CD14-positive monocyte (primary cell): ENCODE results near the gene IL13. TPM values are rescaled to one million over a fixed set of nuclear protein-coding genes. Genes with fewer than 3 reads are reported as not detected.
A peak's percentile ranks its signal among the peaks of the same experiment; 100 is the strongest.

Experiments used
- DNase-seq, 3 donors: peaks; one replicate each; pipeline ENCODE4 v3.0.0-alpha.2; 2011 to 2022
- H2AFZ ChIP-seq: 2 replicates; pipeline ENCODE4 v1.6.0; 2012; ENCODE audit warnings: mild to moderate bottlenecking, low read depth, low read length, inconsistent platforms; ENCODE audit not compliant: insufficient read depth, poor library complexity, severe bottlenecking
- H3K27ac ChIP-seq, 2 donors: 1 replicate in 1 of 2; 2 replicates in 1 of 2; pipeline ENCODE4 v1.5.1; 2012 to 2013; ENCODE audit warnings: low read length in 2 of 2, control low read depth in 1 of 2, inconsistent platforms in 1 of 2, low read depth in 1 of 2, mild to moderate bottlenecking in 1 of 2
- H3K27me3 ChIP-seq, 2 donors: one replicate each; pipeline versions ENCODE4 v1.6.0 to v1.6.1; 2011 to 2013; ENCODE audit warnings: low read length in 2 of 2; ENCODE audit not compliant: control insufficient read depth in 2 of 2, insufficient read depth in 2 of 2
- H3K36me3 ChIP-seq, 2 donors: replicated peaks in 1 of 2; 1 replicate in 1 of 2; 2 replicates in 1 of 2; pipeline versions ENCODE4 v1.5.1 to v1.6.1; 2012 to 2013; ENCODE audit warnings: low read length in 2 of 2, control low read depth in 1 of 2, inconsistent platforms in 1 of 2, mild to moderate bottlenecking in 1 of 2; ENCODE audit not compliant: insufficient read depth in 2 of 2, control insufficient read depth in 1 of 2
- H3K4me1 ChIP-seq, 2 donors: 1 replicate in 1 of 2; 2 replicates in 1 of 2; pipeline versions ENCODE4 v1.5.1 to v1.6.1; 2012 to 2013; ENCODE audit warnings: low read length in 2 of 2, control low read depth in 1 of 2, inconsistent platforms in 1 of 2, mild to moderate bottlenecking in 1 of 2, moderate library complexity in 1 of 2; ENCODE audit not compliant: insufficient read depth in 2 of 2, control insufficient read depth in 1 of 2
- H3K4me2 ChIP-seq: replicated peaks from 2 replicates; pipeline ENCODE3; 2012; ENCODE audit warnings: low read length, moderate library complexity, mild to moderate bottlenecking; ENCODE audit not compliant: poor library complexity, severe bottlenecking; ENCODE audit errors: extremely low read depth
- H3K4me3 ChIP-seq, 3 experiments: fragments of 200-600 bp in 1 of 3; sonication (generic) in 1 of 3; replicated peaks in 1 of 3; 1 replicate in 2 of 3; 2 replicates in 1 of 3; pipeline ENCODE4 v1.5.1; 2011 to 2013; ENCODE audit warnings: low read length in 3 of 3, mild to moderate bottlenecking in 3 of 3, control low read depth in 2 of 3, low read depth in 2 of 3, inconsistent platforms in 1 of 3, moderate library complexity in 1 of 3
- H3K79me2 ChIP-seq: 2 replicates; pipeline ENCODE4 v1.6.0; 2012; ENCODE audit warnings: mild to moderate bottlenecking, control low read depth, inconsistent platforms, low read length, moderate library complexity; ENCODE audit not compliant: insufficient read depth
- H3K9ac ChIP-seq: 2 replicates; pipeline ENCODE4 v1.6.0; 2017; ENCODE audit warnings: low read length, mild to moderate bottlenecking; ENCODE audit not compliant: insufficient read depth, poor library complexity, severe bottlenecking
- H3K9me3 ChIP-seq, 2 donors: replicated peaks in 1 of 2; 1 replicate in 1 of 2; 2 replicates in 1 of 2; pipeline versions ENCODE4 v1.5.1 to v1.6.1; 2012 to 2013; ENCODE audit warnings: low read length in 2 of 2, control low read depth in 1 of 2; ENCODE audit not compliant: control insufficient read depth in 1 of 2, insufficient read depth in 1 of 2
- H4K20me1 ChIP-seq: 2 replicates; pipeline ENCODE4 v1.6.0; 2012; ENCODE audit warnings: mild to moderate bottlenecking, low read length, control low read depth, moderate library complexity; ENCODE audit not compliant: insufficient read depth
- H3K27ac Mint-ChIP-seq, 7 donors: one replicate each; pipeline ENCODE4 v1.8.0; 2020; ENCODE audit warnings: mild to moderate bottlenecking in 7 of 7, mixed read lengths in 7 of 7, moderate library complexity in 6 of 7, inconsistent platforms in 2 of 7
- H3K27me3 Mint-ChIP-seq, 3 donors: one replicate each; pipeline ENCODE4 v1.8.0; 2021 to 2022; ENCODE audit warnings: low read depth in 3 of 3, mild to moderate bottlenecking in 3 of 3, mixed read lengths in 3 of 3, moderate library complexity in 3 of 3, inconsistent platforms in 1 of 3
- H3K36me3 Mint-ChIP-seq, 2 donors: one replicate each; pipeline ENCODE4 v1.8.0; 2020; ENCODE audit warnings: mixed read lengths in 2 of 2, inconsistent platforms in 1 of 2, mild to moderate bottlenecking in 1 of 2
- H3K4me1 Mint-ChIP-seq: one replicate; pipeline ENCODE4 v1.8.0; 2020; ENCODE audit warnings: mild to moderate bottlenecking, mixed read lengths
- H3K4me3 Mint-ChIP-seq, 2 donors: one replicate each; pipeline ENCODE4 v1.8.0; 2020; ENCODE audit warnings: mild to moderate bottlenecking in 2 of 2, mixed read lengths in 2 of 2, moderate library complexity in 1 of 2
- H3K9me3 Mint-ChIP-seq, 7 donors: one replicate each; pipeline ENCODE4 v1.8.0; 2020 to 2022; ENCODE audit warnings: mixed read lengths in 7 of 7, mild to moderate bottlenecking in 6 of 7, moderate library complexity in 6 of 7, inconsistent platforms in 2 of 7
- WGBS: methylation state at CpG from one replicate; pipeline ENCODE4 v1.1.5; 2013; ENCODE audit warnings: missing lambda C conversion rate; ENCODE audit not compliant: insufficient coverage; 5-methylcytosine and 5-hydroxymethylcytosine counted together
- intact Hi-C, 2 donors: fragments of 100-400 bp; cut with micrococcal nuclease; formaldehyde crosslinking; loops; one replicate each; pipeline versions ENCODE4 v1.15.0 to v1.15.1; 2023
- polyA plus RNA-seq, 3 donors: library from polyadenylated mRNA; depleted of rRNA in 1 of 3; unstranded in 2 of 3; stranded (reverse) in 1 of 3; fragments of 300-500 nt in 2 of 3; fragments of >200 nt in 1 of 3; fragmentation: Illumina TruSeq in 2 of 3; gene quantifications; 1 replicate in 2 of 3; 2 replicates in 1 of 3; pipeline ENCODE4 v1.2.3, GENCODE V29; 2012 to 2021
- TF ChIP-seq, protein P1 (sequence below): fragments of 200-600 bp; IDR thresholded peaks from one replicate; pipeline ENCODE4 v1.8.0; 2022; ENCODE audit warnings: antibody characterized with exemption, mild to moderate bottlenecking

IL13 gene
- polyA plus RNA-seq, 3 donors: not detected

DNA sequence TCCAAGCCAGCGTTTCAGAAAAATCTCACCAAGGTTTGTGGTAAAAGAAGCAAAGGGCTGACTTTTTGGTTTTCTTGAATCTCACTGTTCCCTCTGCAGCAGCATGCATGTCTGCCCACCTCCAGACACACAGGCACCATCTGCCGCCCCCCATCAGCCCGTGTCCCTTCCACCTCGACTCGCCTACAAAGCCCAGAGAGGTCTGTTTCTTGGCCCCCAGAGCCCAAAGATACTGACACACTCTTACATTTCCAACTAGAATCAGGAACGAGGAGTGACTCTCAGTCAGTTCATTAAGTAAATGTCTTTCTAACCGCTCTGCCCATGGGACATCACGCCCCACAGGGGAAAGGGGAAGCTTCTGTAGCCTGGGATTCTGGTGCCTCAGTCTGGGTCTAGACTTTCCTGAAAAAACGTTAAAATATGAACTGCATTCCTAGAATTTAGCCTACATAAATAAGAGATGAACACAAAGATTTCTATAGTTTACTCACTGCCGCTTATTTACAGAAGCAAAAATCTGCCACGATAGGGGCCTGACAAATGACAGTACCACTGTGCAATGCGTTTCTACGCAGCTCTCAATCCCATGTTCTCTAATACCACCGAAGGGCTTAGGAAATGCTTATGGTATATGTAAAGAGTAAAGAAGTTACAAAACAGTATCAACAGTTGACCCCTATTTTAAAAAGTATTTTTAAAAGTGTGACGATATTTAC, 19.9 kb downstream of the IL13 start:
- no peak overlapping the region for H3K4me2 ChIP-seq
- no peak overlapping the region for H3K27ac ChIP-seq
- H3K4me3 Mint-ChIP-seq: no peak overlapping the region
- no peak for DNase-seq
- TF ChIP-seq, protein P1, sequence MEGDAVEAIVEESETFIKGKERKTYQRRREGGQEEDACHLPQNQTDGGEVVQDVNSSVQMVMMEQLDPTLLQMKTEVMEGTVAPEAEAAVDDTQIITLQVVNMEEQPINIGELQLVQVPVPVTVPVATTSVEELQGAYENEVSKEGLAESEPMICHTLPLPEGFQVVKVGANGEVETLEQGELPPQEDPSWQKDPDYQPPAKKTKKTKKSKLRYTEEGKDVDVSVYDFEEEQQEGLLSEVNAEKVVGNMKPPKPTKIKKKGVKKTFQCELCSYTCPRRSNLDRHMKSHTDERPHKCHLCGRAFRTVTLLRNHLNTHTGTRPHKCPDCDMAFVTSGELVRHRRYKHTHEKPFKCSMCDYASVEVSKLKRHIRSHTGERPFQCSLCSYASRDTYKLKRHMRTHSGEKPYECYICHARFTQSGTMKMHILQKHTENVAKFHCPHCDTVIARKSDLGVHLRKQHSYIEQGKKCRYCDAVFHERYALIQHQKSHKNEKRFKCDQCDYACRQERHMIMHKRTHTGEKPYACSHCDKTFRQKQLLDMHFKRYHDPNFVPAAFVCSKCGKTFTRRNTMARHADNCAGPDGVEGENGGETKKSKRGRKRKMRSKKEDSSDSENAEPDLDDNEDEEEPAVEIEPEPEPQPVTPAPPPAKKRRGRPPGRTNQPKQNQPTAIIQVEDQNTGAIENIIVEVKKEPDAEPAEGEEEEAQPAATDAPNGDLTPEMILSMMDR: no peak
- peaks cover 0 to 4% (median 2%) of the 10 kb centered on the region in 3 donors for H3K27me3 Mint-ChIP-seq
- H3K9ac ChIP-seq: no peak overlapping the region
- no peaks in the 10 kb centered on the region for H3K36me3 Mint-ChIP-seq
- H3K79me2 ChIP-seq: no peaks in the 10 kb centered on the region
- H3K27me3 ChIP-seq: no peaks in the 10 kb centered on the region
- intact Hi-C loops: no loop called here
- no peak overlapping the region for H2AFZ ChIP-seq
- WGBS: 94% methylated on average over 8 of the region's 15 CpGs
- peaks cover 0 to 1% (median 0%) of the 10 kb centered on the region in 7 donors for H3K9me3 Mint-ChIP-seq
- no peak overlapping the region for H3K27ac Mint-ChIP-seq
- no peaks in the 10 kb centered on the region for H3K9me3 ChIP-seq
- H4K20me1 ChIP-seq: no peaks in the 10 kb centered on the region
- H3K4me3 ChIP-seq: no peak overlapping the region
- no peaks in the 10 kb centered on the region for H3K36me3 ChIP-seq
- H3K4me1 ChIP-seq: no peaks in the 10 kb centered on the region
- no peaks in the 10 kb centered on the region for H3K4me1 Mint-ChIP-seq

DNA sequence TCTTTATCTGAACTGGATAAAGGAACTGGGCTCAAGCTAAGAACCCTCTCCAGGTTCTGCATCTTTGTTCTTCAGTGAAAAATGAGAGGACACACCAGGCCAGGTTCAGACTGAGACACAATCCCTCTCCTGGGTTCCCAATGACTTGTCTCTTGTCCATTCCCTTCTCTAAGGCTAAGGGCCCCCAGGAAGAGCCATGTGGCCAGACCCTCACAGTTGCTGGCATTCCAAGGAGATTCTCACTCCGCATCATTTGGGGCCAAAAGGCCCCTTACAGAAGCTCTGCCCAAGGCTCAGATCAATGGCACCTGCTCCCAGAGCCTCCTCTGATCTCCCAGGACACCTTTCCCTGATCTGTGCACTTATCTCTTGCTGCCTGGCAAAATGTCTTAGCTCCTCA, 20.8 kb downstream of the IL13 start:
- Histone ChIP-seq H2AFZ (no peak overlapping the region), H3K79me2 (no peaks in the 10 kb centered on the region), H3K36me3 (no peaks in the 10 kb centered on the region), H3K4me3 (no peak overlapping the region), H3K4me1 (no peaks in the 10 kb centered on the region), H3K27ac (no peak overlapping the region), H3K27me3 (no peaks in the 10 kb centered on the region), H3K4me2 (no peak overlapping the region), H4K20me1 (no peaks in the 10 kb centered on the region), H3K9me3 (no peaks in the 10 kb centered on the region), H3K9ac (no peak overlapping the region)
- TF ChIP-seq, protein P1: no peak
- H3K36me3 Mint-ChIP-seq: no peaks in the 10 kb centered on the region
- no peak overlapping the region for H3K4me3 Mint-ChIP-seq
- H3K27me3 Mint-ChIP-seq: peaks cover 0 to 4% (median 2%) of the 10 kb centered on the region in 3 donors
- peak overlapping the region in 1 of 7 donors; percentile 42 for H3K27ac Mint-ChIP-seq
- 92% methylated on average over 1 of the region's 1 CpG for WGBS
- intact Hi-C loops: no loop called here
- no peaks in the 10 kb centered on the region for H3K4me1 Mint-ChIP-seq
- no peak for DNase-seq
- H3K9me3 Mint-ChIP-seq: peaks cover 0 to 1% (median 0%) of the 10 kb centered on the region in 7 donors
